ENCODE data around the gene SCYGR1. TPM values are rescaled to one million over a fixed set of nuclear protein-coding genes. Genes with fewer than 3 reads are reported as not detected.

SCYGR1 gene
- total and polyA plus RNA-seq, 2 of the 13 experiments (the other 11 are each of a cell fraction or from before 2014, with no cell fraction given), result not detected

GRCh38 chr2:227406177-227407031 is 18.7 kb upstream of the SCYGR1 start (continued):
- TF ChIP-seq PRDM4 (CRISPR knock-in tag; IDR thresholded peaks at IDR 0.05; ENCODE audit: borderline replicate concordance), result no peak
- TF ChIP-seq CREM (IDR thresholded peaks at IDR 0.05), result peak; percentile 89
- 0 out of 2 replicates have a peak, but pooled peaks have one; percentile 16 for TF ChIP-seq CREM (CRISPR knock-in tag; IDR thresholded peaks at IDR 0.05)
- TF ChIP-seq NCOA2 (CRISPR knock-in tag; IDR thresholded peaks at IDR 0.05), result peak; percentile 69
- 0 out of 2 replicates have a peak, but pooled peaks have one; percentile 23 for TF ChIP-seq TEF (CRISPR knock-in tag; IDR thresholded peaks at IDR 0.05)
- no peak for TF ChIP-seq DNMT1 (CRISPR knock-in tag; IDR thresholded peaks at IDR 0.05)
- TF ChIP-seq SRF (IDR thresholded peaks at IDR 0.05; ENCODE audit: low read depth, low read length), result no peak
- TF ChIP-seq ZNF224 (CRISPR knock-in tag; IDR thresholded peaks at IDR 0.05), result no peak
- no peak for TF ChIP-seq EZH2 (conservative IDR thresholded peaks at IDR 0.05; ENCODE audit: low read depth, low read length)
- no peak for TF ChIP-seq ESRRA (CRISPR knock-in tag; IDR thresholded peaks at IDR 0.05; ENCODE audit: low read depth)
- no peak for TF ChIP-seq RERE (CRISPR knock-in tag; IDR thresholded peaks at IDR 0.05; ENCODE audit: low read depth)
- TF ChIP-seq NR2C2 (CRISPR knock-in tag; IDR thresholded peaks at IDR 0.05; ENCODE audit: borderline replicate concordance), result no peak
- peak; percentile 23; the same call in 1 of the 2 replicates for TF ChIP-seq ZNF619 (CRISPR knock-in tag; IDR thresholded peaks at IDR 0.05)
- TF ChIP-seq LCORL (IDR thresholded peaks at IDR 0.05), result peak; percentile 99
- TF ChIP-seq LCORL (CRISPR knock-in tag; IDR thresholded peaks at IDR 0.05), result peak; percentile 92
- peak; percentile 97 for TF ChIP-seq RAD21 (CRISPR knock-in tag; IDR thresholded peaks at IDR 0.05)
- TF ChIP-seq HNRNPH1 (optimal IDR thresholded peaks at IDR 0.05; ENCODE audit: low read depth, low read length), result no peak

Data from HepG2 (cell line).